Peyer's patch (tissue), 4 donors: ENCODE measurements around the gene LRRC56.

ENCODE experiments used
- POLR2A ChIP-seq, 2 donors: fragments of 450-650 bp; IDR thresholded peaks; one replicate each; pipeline ENCODE4 v1.5.1; 2017; ENCODE audit warnings: antibody characterized with exemption in 2 of 2, mild to moderate bottlenecking in 2 of 2, moderate library complexity in 2 of 2
- TF ChIP-seq, protein P1 (sequence below), 6 experiments: fragments of 450-650 bp in 4 of 6; fragments of 200-600 bp in 2 of 6; sonication (generic) in 1 of 6; IDR thresholded peaks; one replicate each; pipeline ENCODE4 v1.5.1; 2017 to 2019; ENCODE audit warnings: antibody characterized with exemption in 6 of 6, mild to moderate bottlenecking in 3 of 6, moderate library complexity in 1 of 6

DNA sequence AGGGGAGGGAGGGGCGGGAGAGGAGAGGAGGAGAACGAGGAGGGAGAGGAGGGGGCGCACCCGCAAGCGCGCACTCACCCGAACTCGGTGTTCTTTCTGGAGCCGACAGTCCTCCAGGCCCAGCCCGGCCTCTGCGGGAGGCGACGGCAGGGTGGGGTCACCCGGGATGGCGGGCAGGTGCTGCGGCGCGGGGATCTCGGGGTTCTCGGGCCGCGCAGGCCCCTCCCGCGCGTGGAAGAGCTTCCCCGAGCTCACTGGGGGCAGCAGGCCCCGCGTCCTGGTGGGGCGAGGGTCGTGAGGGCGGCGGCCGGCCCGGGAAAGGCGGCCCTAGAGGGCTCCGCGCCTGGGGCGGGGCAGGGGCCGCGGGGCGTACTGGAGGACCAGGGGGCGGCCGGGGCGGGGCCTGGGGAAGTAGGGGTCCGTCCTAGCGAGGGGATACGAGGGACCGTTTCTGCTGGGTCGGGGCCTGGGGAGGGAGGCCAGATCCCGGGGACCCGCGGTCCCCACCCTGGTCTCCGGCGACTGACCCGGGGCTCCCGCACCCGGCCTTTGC lies 18.0 kb downstream of the LRRC56 start:
- TF ChIP-seq, protein P1, sequence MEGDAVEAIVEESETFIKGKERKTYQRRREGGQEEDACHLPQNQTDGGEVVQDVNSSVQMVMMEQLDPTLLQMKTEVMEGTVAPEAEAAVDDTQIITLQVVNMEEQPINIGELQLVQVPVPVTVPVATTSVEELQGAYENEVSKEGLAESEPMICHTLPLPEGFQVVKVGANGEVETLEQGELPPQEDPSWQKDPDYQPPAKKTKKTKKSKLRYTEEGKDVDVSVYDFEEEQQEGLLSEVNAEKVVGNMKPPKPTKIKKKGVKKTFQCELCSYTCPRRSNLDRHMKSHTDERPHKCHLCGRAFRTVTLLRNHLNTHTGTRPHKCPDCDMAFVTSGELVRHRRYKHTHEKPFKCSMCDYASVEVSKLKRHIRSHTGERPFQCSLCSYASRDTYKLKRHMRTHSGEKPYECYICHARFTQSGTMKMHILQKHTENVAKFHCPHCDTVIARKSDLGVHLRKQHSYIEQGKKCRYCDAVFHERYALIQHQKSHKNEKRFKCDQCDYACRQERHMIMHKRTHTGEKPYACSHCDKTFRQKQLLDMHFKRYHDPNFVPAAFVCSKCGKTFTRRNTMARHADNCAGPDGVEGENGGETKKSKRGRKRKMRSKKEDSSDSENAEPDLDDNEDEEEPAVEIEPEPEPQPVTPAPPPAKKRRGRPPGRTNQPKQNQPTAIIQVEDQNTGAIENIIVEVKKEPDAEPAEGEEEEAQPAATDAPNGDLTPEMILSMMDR (IDR thresholded peaks at IDR 0.05): no peak
- no peak for TF ChIP-seq POLR2A (IDR thresholded peaks at IDR 0.05)
